Head of caudate nucleus (tissue), 42 donors: Measurements from ENCODE around the gene GSC2.

ENCODE experiments used
- DNase-seq, 42 donors: peaks; one replicate each; pipeline versions ENCODE4 v3.0.0 to v3.0.0-alpha.2; 2020 to 2021; ENCODE audit warnings: mixed read lengths in 7 of 42
- intact Hi-C: fragments of 100-400 bp; cut with DNase I; formaldehyde crosslinking; loops from one replicate; pipeline ENCODE4 v1.15.0; 2022

Gene GSC2

GRCh38 chr22:19143212-19143611 lies 6.9 kb downstream of the GSC2 start:
- DNase-seq, result no peak
- intact Hi-C loops, result loop anchor here (5.0 to 10.0 kb wide), 3 partner anchors 34 to 492 kb away; partner anchors contain the start of genes C22orf39 and SLC25A1

GRCh38 chr22:19142394-19142793 lies 7.7 kb downstream of the GSC2 start:
- intact Hi-C loops, result loop anchor here (5.0 to 10.0 kb wide), 3 partner anchors 35 to 492 kb away; partner anchors contain the start of genes C22orf39 and SLC25A1
- DNase-seq, result no peak

- intact Hi-C loops, result loop anchor here (5.0 to 10.0 kb wide), 3 partner anchors 37 to 495 kb away; partner anchors contain the start of genes C22orf39 and SLC25A1
- DNase-seq, result no peak
These were observed 10.1 kb downstream of the GSC2 start for GRCh38 chr22:19139974-19140373.

GRCh38 chr22:19139001-19139356 lies 11.1 kb downstream of the GSC2 start:
- DNase-seq, result no peak
- intact Hi-C loops, result no loop called here

GRCh38 chr22:19138217-19139000 lies 11.7 kb downstream of the GSC2 start:
- intact Hi-C loops, result no loop called here
- no peak for DNase-seq

- intact Hi-C loops, result no loop called here
- DNase-seq, result no peak
These were observed 12.5 kb downstream of the GSC2 start for GRCh38 chr22:19137384-19138216.

- intact Hi-C loops, result no loop called here
- no peak for DNase-seq
These were observed 13.2 kb downstream of the GSC2 start for GRCh38 chr22:19136915-19137314.

GRCh38 chr22:19134874-19135273 lies 15.2 kb downstream of the GSC2 start:
- no peak for DNase-seq
- intact Hi-C loops, result no loop called here

GRCh38 chr22:19134176-19134831 lies 15.8 kb downstream of the GSC2 start:
- intact Hi-C loops, result no loop called here
- DNase-seq, result no peak

GRCh38 chr22:19133561-19133960 lies 16.5 kb downstream of the GSC2 start:
- intact Hi-C loops, result no loop called here
- DNase-seq, result no peak

- intact Hi-C loops, result no loop called here
- DNase-seq, result no peak
These were observed 17.2 kb downstream of the GSC2 start for GRCh38 chr22:19132693-19133400.

GRCh38 chr22:19132153-19132552 lies 17.9 kb downstream of the GSC2 start:
- no peak for DNase-seq
- intact Hi-C loops, result no loop called here

GRCh38 chr22:19131685-19132015 lies 18.4 kb downstream of the GSC2 start:
- DNase-seq, result no peak

GRCh38 chr22:19130959-19131684 lies 19.0 kb downstream of the GSC2 start, which contains the start of gene TSSK2:
TSS of gene TSSK2 (plus strand) at chr22:19131308. CDS start at chr22:19131400, 92 bp downstream.
- peak in 8 of 42 donors; percentile 26 to 71 (median 39) for DNase-seq
- intact Hi-C loops, result no loop called here

More at GRCh38 chr22:19131685-19132015, 18.4 kb downstream of the GSC2 start:
- intact Hi-C loops, result no loop called here

GRCh38 chr22:19129871-19130270 lies 20.2 kb downstream of the GSC2 start:
- intact Hi-C loops, result no loop called here
- DNase-seq, result no peak

- DNase-seq, result no peak
- intact Hi-C loops, result no loop called here
These were observed 21.0 kb downstream of the GSC2 start for GRCh38 chr22:19128946-19129727.

- DNase-seq, result no peak
- intact Hi-C loops, result no loop called here
These were observed 22.1 kb downstream of the GSC2 start for GRCh38 chr22:19128009-19128401.
